ENCODE measurements around the gene SRP54.

DNA sequence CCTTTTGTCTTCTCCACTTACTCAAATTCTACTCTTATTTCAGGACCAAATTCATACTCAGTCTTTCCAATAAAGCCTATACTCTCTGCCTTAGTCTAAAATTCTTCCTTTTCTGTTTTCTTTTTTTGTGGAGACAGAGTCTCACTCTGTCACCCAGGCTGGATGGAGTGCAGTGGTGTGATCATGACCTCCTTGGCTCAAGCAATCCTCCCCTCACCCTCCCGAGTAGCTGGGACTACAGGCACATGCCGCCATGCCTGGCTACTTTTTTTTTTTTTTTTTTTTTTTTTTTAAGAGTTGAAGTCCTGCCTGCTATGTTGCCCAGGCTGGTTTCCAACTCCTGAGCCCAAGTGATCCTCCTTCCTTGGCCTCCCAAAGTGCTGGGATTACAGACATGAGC lies 11.9 kb downstream of the SRP54 start:
- TF ChIP-seq CTCF (IDR thresholded peaks at IDR 0.05; ENCODE audit: low read length) (no peak), EZH2 (IDR thresholded peaks at IDR 0.05; ENCODE audit: borderline replicate concordance, low read length) (no peak)
